M059J (cell line): Measurements from ENCODE around the gene TTC28. TPM values are rescaled to one million over a fixed set of nuclear protein-coding genes. Genes with fewer than 3 reads are reported as not detected.

ENCODE experiments used
- DNase-seq: peaks from one replicate; pipeline ENCODE4 v3.0.0-alpha.2; 2012; ENCODE audit warnings: low read depth
- total RNA-seq: library from RNA; depleted of rRNA; stranded (reverse); fragments of >200 nt; shearing (Covaris generic); gene quantifications from 2 replicates; pipeline ENCODE4 v1.2.3, GENCODE V29; 2014

TTC28 gene
- total RNA-seq, 1 experiment from 2014 or later, result 13.9 TPM

DNA sequence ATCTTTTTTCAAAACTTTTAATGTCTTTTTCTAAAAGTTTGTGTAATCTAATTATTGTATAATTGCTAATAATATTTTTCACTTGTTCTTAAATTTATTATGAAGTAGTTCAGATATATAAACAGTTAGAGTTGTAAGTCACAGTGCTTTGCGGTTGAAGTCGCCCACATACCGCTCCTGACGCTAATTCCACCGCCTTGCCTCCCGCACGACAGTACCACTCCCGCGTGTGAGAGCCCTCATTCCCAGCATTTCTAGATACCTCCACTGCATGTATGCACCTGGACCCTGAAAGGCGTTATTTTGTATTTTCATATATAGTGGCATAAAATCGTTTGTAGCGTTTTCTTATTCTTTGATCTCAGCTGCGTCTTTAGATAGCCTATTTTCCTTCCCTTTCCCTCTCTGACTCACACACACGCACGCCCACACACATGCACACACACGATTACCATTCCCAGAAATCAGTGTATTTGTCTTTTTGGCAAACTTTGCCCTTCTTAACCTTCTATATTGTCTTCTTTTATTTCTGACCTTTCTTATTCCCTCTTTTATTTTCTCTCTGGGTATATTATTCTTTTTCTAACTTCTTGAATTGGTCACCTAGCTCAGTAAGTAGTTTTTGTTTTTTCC is 704.1 kb downstream of the TTC28 start:
- no peak for DNase-seq

DNA sequence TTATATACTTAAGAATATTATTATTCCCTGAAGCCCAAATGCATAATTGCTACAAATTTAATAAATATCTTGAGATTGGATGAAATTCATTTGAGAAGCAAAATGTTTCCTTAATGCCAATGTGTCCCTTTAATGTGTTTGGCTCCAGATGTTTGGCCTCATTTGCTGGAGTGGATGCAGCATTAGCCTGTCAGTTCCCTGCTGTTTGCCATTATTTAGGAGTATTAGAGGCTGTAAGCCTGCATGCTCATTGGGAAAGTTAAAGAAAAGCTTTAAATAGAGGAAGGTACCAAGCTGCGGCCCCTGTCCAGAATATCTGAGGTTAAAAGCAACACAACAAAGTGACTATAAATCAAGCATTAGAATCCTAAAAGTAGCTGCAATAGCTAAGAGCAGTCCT is 705.8 kb downstream of the TTC28 start:
- no peak for DNase-seq

GRCh38 chr22:27972732-27973698 is 706.6 kb downstream of the TTC28 start:
- DNase-seq, result peak; percentile 16

- no peak for DNase-seq
These were observed 707.7 kb downstream of the TTC28 start for GRCh38 chr22:27971926-27972325.

- DNase-seq, result no peak
These were observed 708.9 kb downstream of the TTC28 start for GRCh38 chr22:27970596-27971220.

GRCh38 chr22:27966168-27967064 is 713.2 kb downstream of the TTC28 start:
- no peak for DNase-seq

GRCh38 chr22:27962268-27963044 is 717.2 kb downstream of the TTC28 start:
- peak; percentile 25 for DNase-seq

DNA sequence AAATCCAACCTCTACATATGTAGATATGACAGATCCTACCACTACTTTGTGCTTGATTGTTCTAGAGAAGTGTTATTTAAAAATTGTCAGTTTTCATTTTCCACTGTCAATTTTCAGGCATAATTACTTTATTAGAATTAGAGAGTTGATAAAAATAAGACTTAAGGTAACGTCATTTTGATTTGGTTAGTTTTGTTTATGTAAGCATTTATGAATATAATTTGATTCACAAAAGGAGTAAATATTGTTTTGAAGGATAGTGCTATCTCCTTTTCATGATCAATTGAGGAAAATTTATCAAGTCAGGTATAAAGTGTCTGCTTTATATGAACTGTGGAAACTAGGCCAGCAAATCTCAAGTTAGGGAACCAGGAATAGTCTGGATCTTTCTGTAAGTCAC is 718.0 kb downstream of the TTC28 start:
- DNase-seq, result no peak

GRCh38 chr22:27961182-27961581 is 718.5 kb downstream of the TTC28 start:
- no peak for DNase-seq

DNA sequence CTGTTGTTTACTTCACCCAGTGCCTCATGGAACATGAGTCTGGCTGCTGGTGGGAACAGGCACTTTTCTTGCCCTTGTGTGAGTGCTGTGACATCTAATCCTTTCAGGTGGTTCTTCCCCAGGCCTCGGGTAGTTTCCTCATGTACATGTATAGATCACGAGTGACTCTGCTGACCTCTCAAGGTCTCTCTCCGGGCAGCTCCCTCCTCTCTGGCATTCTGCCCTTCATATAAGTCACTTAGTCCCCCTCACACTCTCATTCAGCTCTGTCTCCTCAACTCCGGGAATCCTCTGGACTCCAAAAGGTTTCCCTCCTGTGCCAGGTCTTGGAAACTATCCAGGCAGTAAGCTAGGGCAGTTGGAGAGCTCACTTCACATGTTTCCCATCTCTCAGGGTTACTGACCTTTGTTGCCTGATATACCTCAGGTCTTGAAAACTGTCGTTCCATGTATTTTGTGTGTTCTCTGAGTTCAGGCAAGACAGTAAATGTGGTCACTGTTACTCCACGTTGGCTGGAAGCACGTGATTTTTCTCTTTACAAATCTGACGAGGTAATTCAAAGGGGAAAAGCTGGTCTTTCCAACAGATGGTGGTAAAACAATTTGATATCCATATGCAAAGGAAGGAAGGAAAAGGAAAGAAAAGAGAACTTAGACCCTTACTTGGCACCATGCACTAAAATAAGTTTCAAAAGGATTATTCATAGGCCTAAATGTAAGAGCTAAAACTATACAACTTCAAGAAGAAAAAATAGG is 720.1 kb downstream of the TTC28 start:
- DNase-seq, result no peak

- DNase-seq, result no peak
These were observed 726.9 kb downstream of the TTC28 start for GRCh38 chr22:27952779-27953178.

DNA sequence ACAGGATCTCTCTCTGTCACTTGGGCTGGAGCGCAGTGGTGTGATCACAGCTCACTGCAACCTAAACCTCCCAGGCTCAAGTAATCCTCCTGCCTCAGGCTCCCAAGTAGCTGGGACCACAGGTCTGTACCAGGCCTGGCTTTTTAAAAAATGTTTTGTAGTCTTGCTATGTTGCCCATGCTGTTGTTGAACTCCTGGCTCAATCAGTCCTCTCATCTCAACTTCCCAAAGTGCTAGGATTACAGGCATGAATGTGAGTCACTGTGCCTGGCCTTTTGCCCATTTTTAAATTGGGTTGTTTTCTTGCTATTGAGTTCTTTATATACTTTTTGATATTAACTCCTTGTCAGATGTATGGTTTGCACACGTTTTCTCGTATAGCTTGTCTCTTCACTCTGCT is 727.5 kb downstream of the TTC28 start:
- peak; percentile 63 for DNase-seq

- no peak for DNase-seq
These were observed 730.2 kb downstream of the TTC28 start for GRCh38 chr22:27949421-27949820.

GRCh38 chr22:27948569-27948968 is 731.1 kb downstream of the TTC28 start:
- no peak for DNase-seq

DNA sequence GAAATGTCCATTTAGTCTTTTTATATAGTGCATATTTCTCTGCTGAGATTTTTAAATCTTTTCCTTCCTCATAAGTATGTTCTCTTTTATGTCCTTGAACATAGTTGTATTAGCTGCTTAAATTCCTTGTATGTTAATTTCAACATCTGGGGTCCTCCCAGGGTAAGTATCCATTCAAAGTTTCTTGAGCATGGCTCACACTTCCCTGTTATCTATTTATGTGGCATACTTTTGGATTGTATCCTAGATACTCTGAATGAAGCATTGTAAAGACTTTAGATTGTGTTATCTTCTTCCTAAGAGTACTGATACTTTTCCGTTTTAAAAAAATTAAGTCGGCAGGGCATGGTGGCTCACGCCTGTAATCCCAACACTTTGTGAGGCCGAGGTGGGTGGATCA is 732.2 kb downstream of the TTC28 start:
- DNase-seq, result no peak

DNA sequence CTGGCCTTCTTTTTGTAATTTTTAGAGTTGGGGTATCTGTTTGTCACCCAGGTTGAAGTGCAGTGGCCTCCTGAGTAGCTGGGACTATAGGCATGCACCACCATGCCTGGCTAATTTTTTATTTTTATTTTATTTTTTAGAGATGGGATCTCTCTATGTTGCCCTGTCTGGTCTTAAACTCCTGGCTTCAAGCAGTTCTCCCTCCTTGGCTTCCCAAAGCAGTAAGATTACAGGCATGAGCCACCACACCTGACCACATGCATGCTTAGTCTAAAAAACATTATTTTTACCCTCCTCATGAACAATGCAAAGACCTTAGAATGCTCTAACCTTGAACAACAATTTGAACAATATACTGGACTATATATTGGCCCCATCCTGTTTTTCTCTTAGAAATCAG is 738.5 kb downstream of the TTC28 start:
- DNase-seq, result no peak

DNA sequence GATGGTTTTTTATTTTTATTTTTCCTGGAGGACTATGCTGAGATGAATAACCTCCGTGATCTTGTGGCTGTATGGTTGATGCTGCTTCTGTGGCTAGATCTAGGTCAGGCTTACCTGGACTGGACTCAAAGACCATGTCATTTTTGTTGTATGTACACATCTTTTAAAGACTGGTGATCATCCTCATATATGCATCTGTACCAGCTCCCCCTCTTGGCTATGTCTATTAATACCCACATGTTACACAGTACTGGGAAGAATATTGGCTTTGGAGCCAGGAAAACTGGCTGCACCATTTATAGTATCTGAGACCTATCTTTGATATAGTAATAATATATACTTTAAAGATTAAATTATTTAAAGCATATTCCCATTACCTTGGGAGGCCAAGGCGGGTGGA is 742.2 kb downstream of the TTC28 start:
- DNase-seq, result no peak

DNA sequence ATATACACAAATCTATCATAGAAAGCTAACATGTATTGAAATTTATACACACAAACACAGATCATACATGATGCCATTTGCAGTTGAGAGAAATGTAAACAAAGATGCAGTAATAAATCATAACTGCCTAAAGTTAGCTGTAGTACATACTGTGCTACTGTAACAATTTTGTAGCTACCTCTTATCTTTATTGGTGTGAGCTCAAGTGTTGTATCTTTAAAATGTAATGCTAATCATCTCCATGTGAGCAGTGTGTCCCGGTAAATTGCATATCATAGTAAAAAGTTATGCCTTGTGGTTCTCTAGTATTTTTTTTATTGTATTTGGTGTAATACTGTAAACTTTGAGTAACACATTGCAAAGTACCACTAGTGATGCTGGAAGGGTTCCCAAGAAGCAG is 743.7 kb downstream of the TTC28 start:
- DNase-seq, result no peak

DNA sequence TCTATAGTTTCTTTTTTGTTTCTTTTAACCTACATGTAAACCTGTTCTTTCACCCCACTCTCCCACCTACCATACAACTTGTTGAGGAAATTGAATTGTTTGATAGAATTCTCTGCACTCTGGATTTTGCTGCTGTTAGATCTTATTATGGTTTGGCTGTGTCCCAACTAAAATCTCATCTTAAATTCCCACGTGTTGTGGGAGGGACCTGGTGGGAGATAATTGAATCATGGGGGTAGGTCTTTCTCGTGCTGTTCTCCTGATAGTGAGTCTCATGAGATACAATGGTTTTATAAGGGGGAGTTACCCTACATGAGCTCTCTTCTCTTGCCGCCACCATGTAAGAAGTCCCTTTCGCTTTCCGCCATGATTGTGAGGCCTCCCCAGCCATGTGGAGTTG is 745.6 kb downstream of the TTC28 start:
- DNase-seq, result no peak
